HG03442 (cell line): Measurements from ENCODE around the gene AKTIP.
"Not testable (repeated sequence)": the region's sequence is repeated elsewhere in the genome, so short reads cannot be mapped to it uniquely, and the experiment has no call there.

ENCODE experiments used
- ATAC-seq: cut with Tn5 transposase; IDR thresholded peaks from one replicate; pipeline ENCODE4 v1.9.1; 2021; ENCODE audit warnings: mild to moderate bottlenecking, moderate library complexity; ENCODE audit not compliant: unreplicated experiment

The AKTIP gene

GRCh38 chr16:53517851-53518250 lies 14.8 kb upstream of the AKTIP start:
- no peak for ATAC-seq

- ATAC-seq: no peak
These were observed 12.8 kb upstream of the AKTIP start for GRCh38 chr16:53515811-53516210.

- ATAC-seq: no peak
These were observed 12.2 kb upstream of the AKTIP start for GRCh38 chr16:53515259-53515658.

GRCh38 chr16:53512795-53513194 lies 9.8 kb upstream of the AKTIP start:
- ATAC-seq: not testable (repeated sequence)

DNA sequence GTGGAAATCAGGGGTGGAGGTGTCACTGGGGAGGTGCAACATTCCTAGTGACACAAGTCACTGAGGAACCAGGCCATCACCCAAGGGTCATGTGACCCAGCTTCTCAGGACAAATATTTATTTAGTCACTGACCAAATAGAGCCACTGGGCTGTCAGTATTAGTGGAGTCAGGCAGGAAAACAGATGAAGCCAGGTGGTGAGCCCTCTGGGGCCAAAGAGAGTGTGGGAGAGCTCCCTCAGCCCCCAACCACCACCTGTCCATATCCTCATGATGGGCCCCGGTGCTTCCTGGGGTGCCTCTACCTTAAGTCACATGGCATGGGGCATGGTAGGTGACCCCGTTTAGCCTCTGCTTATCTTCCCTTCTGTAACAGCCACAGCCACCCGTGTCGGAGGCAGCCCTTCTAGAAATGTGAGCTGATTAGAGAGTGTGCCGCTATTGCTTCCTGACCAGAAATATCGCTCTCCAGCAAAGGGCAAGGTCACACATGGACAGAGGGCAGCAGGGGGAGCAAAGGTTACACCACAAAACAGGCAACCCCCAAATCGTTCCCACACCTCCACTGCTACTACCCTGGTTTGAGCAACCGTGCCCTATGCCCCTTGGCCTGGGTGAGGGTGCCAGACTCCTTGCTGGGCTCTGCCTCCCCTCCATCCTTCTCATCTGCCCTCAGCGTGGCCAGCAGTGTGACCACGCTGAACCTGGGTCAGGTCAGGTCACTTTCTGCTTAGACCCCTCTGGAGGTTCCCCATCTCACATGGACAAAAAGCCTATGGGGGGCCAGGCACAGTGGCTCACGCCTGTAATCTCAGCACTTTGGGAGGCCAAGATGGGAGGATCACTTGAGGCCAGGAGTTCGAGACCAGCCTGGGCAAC lies 8.6 kb upstream of the AKTIP start:
- no peak for ATAC-seq

DNA sequence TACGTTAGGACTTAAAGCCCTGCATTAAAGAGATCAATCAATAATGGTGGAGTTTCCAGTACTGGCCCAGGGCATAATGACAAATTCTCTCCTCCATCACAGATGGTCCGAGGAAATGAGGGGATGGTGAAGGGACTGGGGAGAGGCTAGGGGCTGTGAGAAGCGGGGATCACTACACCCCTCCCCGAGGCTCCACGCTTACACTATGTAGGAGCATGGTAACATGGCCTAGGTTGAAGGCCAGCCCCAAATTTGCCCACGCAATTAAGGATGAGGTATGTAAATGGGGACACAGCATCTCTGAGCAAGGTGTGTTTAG lies 8.0 kb upstream of the AKTIP start:
- ATAC-seq: no peak

DNA sequence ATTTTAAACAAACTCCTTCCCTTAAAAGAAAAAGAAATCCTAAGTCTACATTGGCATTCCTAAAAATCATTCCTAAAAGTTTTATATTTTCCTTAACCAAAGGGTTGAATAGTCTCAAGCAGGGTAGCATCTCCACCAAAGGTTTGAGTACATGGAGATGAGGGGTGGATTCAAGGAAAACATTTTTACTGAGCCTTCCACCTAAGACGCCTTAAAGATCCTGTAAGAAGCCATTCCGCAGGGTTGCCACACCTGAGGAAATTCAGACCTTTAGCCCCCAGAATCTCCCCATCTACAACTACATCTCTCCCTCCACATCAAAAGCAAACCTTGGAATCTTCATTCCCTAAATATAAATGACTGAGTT lies 7.7 kb upstream of the AKTIP start:
- ATAC-seq: no peak

DNA sequence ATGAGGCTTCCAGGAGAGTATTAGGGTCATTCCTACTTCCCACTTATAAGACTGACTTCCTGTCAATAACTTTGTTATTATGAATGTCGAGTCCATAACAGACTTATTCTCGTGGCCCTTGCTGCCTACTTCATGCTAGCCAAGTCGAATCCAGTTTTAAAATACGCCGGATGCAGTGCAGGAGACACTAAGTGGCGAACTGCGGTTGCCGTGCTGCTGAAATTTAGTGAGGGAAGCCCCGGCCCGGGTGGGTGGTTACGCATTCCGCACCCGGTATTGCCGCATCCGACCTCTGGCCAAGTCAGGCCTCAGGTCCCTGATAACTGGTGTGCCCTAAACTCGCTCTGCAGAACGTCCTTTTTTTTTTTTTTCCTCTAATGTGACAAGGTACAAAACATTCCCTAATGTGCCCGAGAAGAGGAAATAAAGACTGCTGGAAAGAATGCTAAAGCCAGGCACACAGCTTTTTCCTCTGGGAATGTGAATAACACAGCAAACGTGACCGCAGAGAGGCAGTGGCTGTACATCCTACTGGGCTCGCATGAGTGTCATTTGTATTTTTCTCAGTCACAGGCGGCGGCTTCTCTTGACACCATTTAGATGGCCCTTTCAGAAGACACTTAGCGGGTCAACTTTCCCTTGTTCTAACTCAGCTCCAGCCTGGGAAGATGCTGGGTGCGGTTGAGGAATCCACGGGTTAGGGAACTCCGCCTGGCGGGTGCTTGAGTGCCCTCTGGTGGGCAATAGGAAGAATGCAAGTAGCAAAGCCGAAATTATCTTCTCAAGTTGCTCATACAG lies 7.1 kb upstream of the AKTIP start:
- ATAC-seq: no peak

GRCh38 chr16:53507464-53508179 lies 4.6 kb upstream of the AKTIP start:
- no peak for ATAC-seq

DNA sequence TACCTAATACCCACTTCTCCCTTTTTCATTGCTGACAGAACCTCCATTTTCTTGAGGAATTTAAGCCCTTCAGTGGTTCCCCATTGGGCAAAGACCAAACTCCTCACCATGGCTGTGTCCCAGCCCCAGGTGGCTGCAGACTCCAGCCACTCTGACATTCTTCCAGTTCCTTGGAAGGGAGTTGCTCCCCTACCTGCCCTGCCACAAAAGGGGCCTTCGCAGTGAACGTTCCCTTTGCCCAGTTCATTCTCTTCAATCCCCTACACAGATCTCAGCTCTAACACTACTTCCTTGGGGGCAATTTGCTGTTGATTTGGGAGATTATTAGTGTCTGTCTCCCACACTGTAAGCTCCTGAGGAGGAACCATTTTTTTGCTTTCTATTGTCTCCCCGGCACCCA lies 3.2 kb upstream of the AKTIP start:
- ATAC-seq: no peak

DNA sequence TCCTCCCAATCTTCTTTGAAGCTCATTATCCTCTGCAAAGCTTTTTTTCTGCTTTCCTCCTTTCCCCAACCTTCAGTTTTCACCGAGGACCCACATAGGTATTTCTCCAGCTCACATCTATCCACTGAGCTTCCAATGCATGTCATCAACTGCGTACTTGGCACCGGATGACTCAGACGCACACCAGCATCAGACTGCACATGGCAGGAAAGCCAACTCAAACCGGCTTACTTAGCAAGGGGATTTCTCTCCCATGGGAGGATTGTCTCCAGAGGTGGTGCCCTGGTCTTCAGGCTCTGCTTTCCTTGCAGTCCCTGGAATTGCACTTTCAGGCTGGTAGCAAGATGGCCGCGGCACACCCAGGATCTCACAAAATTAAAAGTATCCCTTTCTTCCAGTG lies 1.7 kb upstream of the AKTIP start:
- ATAC-seq: no peak

GRCh38 chr16:53503991-53504663 lies 1.1 kb upstream of the AKTIP start:
- no peak for ATAC-seq

- peak; percentile 96 for ATAC-seq
These were observed 388 bp upstream of the AKTIP start for GRCh38 chr16:53503270-53503923.

- no peak for ATAC-seq
These were observed 1.7 kb downstream of the AKTIP start for GRCh38 chr16:53501216-53501859.

DNA sequence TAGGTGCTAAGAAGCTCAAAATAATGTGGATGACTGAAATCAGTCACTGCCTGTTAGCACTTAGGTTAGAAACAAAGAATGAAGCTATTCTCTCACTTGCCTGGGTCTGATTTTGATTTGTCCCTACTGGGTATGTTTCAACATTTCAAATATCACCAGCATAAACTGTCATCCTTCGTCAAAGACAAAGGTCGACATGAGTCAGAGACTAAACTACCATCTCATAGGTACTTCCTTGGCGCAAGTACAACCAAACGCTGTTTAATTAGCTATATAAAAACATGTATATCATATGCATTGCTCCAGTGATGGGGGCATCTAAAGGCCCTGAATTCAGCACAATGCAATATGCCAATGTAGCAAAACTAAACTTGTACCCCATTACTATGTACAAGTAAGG lies 4.0 kb downstream of the AKTIP start:
- ATAC-seq: no peak

DNA sequence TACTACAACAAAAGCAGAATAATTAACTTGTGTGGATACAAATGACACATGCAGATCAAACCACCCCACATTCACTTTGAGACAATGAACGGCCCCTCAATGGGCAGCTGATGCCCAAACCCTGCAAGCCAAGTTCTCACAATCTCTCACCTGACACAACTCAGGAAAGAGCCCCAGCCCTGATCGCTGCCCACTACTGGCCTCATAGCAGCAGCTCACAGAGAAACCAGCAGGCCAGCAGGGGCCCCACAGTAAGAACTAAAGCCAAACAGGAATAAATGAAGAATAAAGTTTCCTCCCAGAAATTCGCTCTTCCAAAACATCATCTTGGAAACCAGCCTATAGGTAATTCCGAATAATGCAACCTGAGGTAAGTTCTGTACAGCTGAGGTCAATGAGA lies 7.7 kb downstream of the AKTIP start:
- ATAC-seq: no peak

DNA sequence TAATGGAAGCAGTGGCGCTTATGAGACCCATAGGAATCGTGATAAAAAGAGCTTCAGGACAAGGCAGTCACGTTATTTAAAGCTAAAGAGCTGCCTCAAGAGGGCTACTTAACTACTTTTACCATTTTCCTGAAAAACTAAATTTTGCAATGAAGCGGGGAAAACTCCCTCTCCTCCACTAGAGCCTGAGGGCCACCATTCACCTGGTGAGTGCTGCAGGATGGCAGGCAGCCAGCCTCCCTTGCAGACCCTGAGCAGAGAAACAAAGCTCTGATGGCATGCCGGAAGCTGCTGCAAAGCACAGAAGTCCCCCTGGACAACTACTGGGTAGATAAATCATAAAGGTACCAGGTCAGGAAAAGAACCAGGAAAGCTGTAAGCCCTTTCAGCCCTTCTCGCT lies 8.4 kb downstream of the AKTIP start:
- no peak for ATAC-seq

DNA sequence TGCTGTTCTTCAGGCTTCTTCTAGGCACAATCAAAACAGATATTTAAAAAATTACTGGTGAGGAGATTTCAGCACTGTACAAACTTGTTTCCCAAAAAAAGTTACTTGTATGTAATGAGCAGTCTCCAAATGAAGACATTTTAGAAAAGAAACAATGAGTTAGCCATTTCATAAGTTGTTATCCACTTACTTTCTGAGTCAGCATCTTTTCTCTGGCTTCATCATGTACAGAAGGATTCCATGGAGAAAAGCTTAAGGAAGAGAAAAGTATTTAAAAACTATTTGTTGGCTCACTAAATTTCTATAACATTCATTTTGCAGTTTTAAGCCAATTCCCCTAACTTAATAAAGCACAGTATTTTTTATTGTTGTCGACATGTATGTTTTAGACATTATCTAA lies 10.5 kb downstream of the AKTIP start:
- ATAC-seq: no peak

DNA sequence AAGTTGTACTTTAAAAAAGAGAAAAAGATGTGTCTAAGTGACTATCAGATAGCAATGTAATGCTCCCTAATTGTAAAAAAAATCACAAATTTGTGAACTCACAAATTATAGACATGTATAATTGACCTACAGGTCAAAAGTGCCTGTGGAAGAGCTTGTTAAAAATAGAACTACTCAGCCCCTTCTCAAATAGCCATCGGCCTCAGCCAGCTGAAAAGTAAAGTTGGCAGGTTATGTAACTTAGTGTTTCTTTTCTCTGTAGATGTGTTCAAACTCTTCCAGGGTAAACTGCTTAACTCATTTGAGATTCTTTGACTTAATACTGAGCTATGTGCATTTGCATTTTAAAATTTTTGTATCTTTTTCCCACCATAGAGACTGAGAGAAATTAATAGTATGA lies 13.3 kb downstream of the AKTIP start:
- no peak for ATAC-seq

- ATAC-seq: no peak
These were observed 16.8 kb downstream of the AKTIP start for GRCh38 chr16:53486230-53486629.
